ENCODE results near the gene GAGE1. TPM values are rescaled to one million over a fixed set of nuclear protein-coding genes. Genes with fewer than 3 reads are reported as not detected.

Gene GAGE1, protein sequence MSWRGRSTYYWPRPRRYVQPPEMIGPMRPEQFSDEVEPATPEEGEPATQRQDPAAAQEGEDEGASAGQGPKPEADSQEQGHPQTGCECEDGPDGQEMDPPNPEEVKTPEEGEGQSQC
- not detected in 2 replicates for total RNA-seq

DNA sequence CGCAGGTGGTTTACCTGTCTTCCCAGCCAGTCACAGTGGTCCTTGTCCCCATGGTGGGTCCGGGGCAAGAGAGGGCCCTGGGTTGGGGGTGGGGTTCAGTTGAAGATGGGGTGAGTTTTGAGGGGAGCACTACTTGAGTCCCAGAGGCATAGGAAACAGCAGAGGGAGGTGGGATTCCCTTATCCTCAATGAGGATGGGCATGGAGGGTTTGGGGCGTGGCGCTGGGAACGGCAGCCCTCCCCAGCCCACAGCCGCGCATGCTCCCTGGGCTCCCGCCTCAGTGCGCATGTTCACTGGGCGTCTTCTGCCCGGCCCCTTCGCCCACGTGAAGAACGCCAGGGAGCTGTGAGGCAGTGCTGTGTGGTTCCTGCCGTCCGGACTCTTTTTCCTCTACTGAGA is at the start of gene GAGE1:
Gene GAGE1, plus strand, starts transcription at position 301 of the 400 bp plus-strand sequence. CDS start 1,155 bp downstream, outside the sequence.

DNA sequence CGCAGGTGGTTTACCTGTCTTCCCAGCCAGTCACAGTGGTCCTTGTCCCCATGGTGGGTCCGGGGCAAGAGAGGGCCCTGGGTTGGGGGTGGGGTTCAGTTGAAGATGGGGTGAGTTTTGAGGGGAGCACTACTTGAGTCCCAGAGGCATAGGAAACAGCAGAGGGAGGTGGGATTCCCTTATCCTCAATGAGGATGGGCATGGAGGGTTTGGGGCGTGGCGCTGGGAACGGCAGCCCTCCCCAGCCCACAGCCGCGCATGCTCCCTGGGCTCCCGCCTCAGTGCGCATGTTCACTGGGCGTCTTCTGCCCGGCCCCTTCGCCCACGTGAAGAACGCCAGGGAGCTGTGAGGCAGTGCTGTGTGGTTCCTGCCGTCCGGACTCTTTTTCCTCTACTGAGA is 47.8 kb upstream of the GAGE1 start, which contains the start of gene GAGE12E:
Gene GAGE12E, plus strand, starts transcription at position 301 of the 400 bp plus-strand sequence. CDS start 1,155 bp downstream, outside the sequence.

DNA sequence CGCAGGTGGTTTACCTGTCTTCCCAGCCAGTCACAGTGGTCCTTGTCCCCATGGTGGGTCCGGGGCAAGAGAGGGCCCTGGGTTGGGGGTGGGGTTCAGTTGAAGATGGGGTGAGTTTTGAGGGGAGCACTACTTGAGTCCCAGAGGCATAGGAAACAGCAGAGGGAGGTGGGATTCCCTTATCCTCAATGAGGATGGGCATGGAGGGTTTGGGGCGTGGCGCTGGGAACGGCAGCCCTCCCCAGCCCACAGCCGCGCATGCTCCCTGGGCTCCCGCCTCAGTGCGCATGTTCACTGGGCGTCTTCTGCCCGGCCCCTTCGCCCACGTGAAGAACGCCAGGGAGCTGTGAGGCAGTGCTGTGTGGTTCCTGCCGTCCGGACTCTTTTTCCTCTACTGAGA is 38.3 kb upstream of the GAGE1 start, which contains the start of gene GAGE12F:
Gene GAGE12F, plus strand, starts transcription at position 301 of the 400 bp plus-strand sequence. CDS start 1,155 bp downstream, outside the sequence.

DNA sequence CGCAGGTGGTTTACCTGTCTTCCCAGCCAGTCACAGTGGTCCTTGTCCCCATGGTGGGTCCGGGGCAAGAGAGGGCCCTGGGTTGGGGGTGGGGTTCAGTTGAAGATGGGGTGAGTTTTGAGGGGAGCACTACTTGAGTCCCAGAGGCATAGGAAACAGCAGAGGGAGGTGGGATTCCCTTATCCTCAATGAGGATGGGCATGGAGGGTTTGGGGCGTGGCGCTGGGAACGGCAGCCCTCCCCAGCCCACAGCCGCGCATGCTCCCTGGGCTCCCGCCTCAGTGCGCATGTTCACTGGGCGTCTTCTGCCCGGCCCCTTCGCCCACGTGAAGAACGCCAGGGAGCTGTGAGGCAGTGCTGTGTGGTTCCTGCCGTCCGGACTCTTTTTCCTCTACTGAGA is 28.7 kb upstream of the GAGE1 start, which contains the start of gene GAGE12G:
Gene GAGE12G, plus strand, starts transcription at position 301 of the 400 bp plus-strand sequence. CDS start 1,155 bp downstream, outside the sequence.

DNA sequence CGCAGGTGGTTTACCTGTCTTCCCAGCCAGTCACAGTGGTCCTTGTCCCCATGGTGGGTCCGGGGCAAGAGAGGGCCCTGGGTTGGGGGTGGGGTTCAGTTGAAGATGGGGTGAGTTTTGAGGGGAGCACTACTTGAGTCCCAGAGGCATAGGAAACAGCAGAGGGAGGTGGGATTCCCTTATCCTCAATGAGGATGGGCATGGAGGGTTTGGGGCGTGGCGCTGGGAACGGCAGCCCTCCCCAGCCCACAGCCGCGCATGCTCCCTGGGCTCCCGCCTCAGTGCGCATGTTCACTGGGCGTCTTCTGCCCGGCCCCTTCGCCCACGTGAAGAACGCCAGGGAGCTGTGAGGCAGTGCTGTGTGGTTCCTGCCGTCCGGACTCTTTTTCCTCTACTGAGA is 19.2 kb upstream of the GAGE1 start, which contains the start of gene GAGE12H:
Gene GAGE12H, plus strand, starts transcription at position 301 of the 400 bp plus-strand sequence. CDS start 1,155 bp downstream, outside the sequence.

DNA sequence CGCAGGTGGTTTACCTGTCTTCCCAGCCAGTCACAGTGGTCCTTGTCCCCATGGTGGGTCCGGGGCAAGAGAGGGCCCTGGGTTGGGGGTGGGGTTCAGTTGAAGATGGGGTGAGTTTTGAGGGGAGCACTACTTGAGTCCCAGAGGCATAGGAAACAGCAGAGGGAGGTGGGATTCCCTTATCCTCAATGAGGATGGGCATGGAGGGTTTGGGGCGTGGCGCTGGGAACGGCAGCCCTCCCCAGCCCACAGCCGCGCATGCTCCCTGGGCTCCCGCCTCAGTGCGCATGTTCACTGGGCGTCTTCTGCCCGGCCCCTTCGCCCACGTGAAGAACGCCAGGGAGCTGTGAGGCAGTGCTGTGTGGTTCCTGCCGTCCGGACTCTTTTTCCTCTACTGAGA is 9.6 kb upstream of the GAGE1 start, which contains the start of gene GAGE2A:
Gene GAGE2A, plus strand, starts transcription at position 301 of the 400 bp plus-strand sequence. CDS start 1,155 bp downstream, outside the sequence.

Other genes starting within 250 kb of the GAGE1 start
- not detected in 2 replicates for gene GAGE12C, start 66.8 kb upstream of the GAGE1 start, total RNA-seq
- not detected in 2 replicates for gene GAGE12D, start 57.3 kb upstream of the GAGE1 start, total RNA-seq
- gene GAGE12E, start 47.7 kb upstream of the GAGE1 start, total RNA-seq = not detected in 2 replicates
- gene GAGE12F, start 38.2 kb upstream of the GAGE1 start, total RNA-seq = not detected in 2 replicates
- gene GAGE12G, start 28.6 kb upstream of the GAGE1 start, total RNA-seq = not detected in 2 replicates
- not detected in 2 replicates for gene GAGE12H, start 19.1 kb upstream of the GAGE1 start, total RNA-seq
- gene GAGE2A, start 9.5 kb upstream of the GAGE1 start, total RNA-seq = not detected in 2 replicates
- not detected in 2 replicates for gene PAGE1, start 97.0 kb downstream of the GAGE1 start, total RNA-seq
- gene PAGE4, start 230.3 kb downstream of the GAGE1 start, total RNA-seq = not detected in 2 replicates